Neutrophil (primary cell): ENCODE measurements around the gene MGAT3.

ENCODE experiments used
- H3K27ac ChIP-seq: fragments of 200-600 bp; sonication (generic); 2 replicates; pipeline ENCODE4 v1.5.1; 2016; ENCODE audit warnings: mild to moderate bottlenecking, moderate library complexity
- H3K27me3 ChIP-seq: fragments of 200-600 bp; sonication (generic); 2 replicates; pipeline ENCODE4 v1.6.0; 2016; ENCODE audit warnings: mild to moderate bottlenecking
- H3K36me3 ChIP-seq: fragments of 200-600 bp; sonication (generic); 2 replicates; pipeline ENCODE4 v1.5.1; 2017
- H3K4me1 ChIP-seq, 2 experiments: fragments of 200-600 bp in 1 of 2; sonication (generic) in 1 of 2; 1 replicate in 1 of 2; 2 replicates in 1 of 2; pipeline versions ENCODE4 v1.5.1 to v1.6.1; 2013 to 2016; ENCODE audit warnings: low read depth in 1 of 2, low read length in 1 of 2, mild to moderate bottlenecking in 1 of 2, moderate library complexity in 1 of 2; ENCODE audit not compliant: control insufficient read depth in 1 of 2, insufficient read depth in 1 of 2
- H3K4me3 ChIP-seq, 2 experiments: fragments of 200-600 bp in 1 of 2; sonication (generic) in 1 of 2; 1 replicate in 1 of 2; 2 replicates in 1 of 2; pipeline ENCODE4 v1.5.1; 2013 to 2016; ENCODE audit warnings: low read depth in 1 of 2, low read length in 1 of 2, mild to moderate bottlenecking in 1 of 2, moderate library complexity in 1 of 2
- H3K9me3 ChIP-seq: fragments of 200-600 bp; sonication (generic); 2 replicates; pipeline ENCODE4 v1.5.1; 2016
- CTCF ChIP-seq: fragments of 200-600 bp; sonication (generic); IDR thresholded peaks from 2 replicates; pipeline ENCODE4 v1.5.1; 2016; ENCODE audit warnings: antibody characterized with exemption

The MGAT3 gene

DNA sequence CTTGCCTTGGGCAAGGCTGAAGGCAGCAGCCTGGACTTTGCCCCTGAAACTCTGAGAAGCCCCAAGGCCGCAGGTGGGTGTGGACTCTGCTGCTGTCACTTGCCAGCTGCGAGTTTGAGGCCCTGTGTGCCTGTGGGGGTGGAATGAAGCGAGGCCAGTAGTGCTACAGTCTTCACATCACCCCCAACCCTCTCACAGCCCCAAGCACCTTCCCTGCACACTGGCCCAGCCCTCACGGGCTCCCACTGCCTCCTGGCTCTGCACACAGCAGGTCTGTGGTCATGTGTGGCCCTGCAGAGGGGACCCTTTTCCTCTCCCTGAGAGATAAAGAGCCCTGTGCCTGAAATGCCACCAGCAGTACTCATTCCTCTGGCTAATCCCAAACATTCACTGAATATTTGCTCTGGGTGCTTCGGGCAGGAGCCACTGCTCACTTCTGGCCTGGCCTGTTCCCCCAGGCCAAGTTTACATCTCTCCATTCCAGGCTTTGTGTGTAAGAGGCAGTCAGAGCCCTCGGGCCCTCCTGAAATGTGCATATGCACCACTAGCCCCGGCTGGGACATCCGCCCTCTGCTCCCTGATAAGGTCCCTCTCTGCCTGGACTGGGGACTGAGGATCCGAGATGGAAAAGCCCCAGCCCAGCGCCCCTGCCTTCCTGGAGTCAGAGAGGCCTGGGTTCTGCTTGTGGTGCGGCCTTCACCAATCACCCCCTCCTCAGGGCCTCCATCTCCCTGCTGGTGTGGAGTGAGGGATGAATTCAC, 17.7 kb downstream of the MGAT3 start:
- TF ChIP-seq CTCF = no peak
- Histone ChIP-seq H3K36me3 (no peaks in the 10 kb centered on the region), H3K27ac (no peak overlapping the region), H3K27me3 (peaks cover 10% of the 10 kb centered on the region), H3K9me3 (no peaks in the 10 kb centered on the region), H3K4me1 (peaks cover 22 to 29% of the 10 kb centered on the region in 2 experiments), H3K4me3 (no peak overlapping the region)

GRCh38 chr22:39475337-39475736, 18.5 kb downstream of the MGAT3 start:
- no peak overlapping the region for H3K27ac ChIP-seq
- H3K9me3 ChIP-seq = no peaks in the 10 kb centered on the region
- H3K4me1 ChIP-seq = peaks cover 21 to 26% of the 10 kb centered on the region in 2 experiments
- H3K4me3 ChIP-seq = no peak overlapping the region
- H3K36me3 ChIP-seq = no peaks in the 10 kb centered on the region
- TF ChIP-seq CTCF = no peak
- peaks cover 2% of the 10 kb centered on the region for H3K27me3 ChIP-seq

DNA sequence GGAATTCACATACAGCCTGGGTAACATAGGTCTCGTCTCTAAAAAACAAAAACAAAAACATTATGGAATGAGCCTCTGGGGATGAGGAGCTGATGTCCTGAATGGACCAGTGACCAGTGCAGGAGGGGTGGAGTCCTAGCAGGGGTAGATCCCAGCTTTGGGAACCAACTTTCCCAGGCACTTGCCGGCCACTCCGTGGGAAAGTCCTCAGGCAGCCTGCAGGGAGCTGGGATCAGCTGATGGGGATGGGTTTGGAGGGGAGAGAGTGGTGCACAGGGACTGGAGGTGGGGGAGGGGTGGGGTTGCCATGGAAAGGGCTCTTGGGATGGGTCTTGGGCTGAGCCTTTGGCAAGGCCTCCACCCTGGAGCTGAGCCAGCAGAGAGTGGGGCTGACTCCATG, 19.1 kb downstream of the MGAT3 start:
- peaks cover 20 to 21% of the 10 kb centered on the region in 2 experiments for H3K4me1 ChIP-seq
- no peak overlapping the region for H3K4me3 ChIP-seq
- H3K27me3 ChIP-seq = no peaks in the 10 kb centered on the region
- H3K27ac ChIP-seq = no peak overlapping the region
- TF ChIP-seq CTCF = no peak
- H3K36me3 ChIP-seq = no peaks in the 10 kb centered on the region
- H3K9me3 ChIP-seq = no peaks in the 10 kb centered on the region

DNA sequence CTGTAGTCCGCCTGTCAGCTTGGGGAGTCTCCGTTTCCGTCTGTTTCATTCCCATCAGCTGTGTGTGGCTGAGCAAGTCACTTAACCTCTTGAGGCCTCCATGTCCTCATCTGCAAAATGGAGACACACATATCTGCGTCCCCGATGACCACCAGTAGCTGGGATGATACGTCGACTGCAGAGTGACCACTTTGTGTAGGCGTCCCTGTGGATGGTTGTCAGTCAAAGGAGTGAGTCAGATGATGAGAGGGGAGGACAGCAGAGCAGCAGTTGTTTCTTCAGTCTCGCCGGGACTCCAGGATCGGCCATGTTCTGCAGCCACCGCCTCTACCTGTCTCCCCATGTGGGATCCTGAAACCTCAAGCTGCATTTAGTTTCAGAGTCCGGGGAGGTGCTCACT, 19.9 kb downstream of the MGAT3 start:
- H3K27ac ChIP-seq = no peak overlapping the region
- H3K4me3 ChIP-seq = no peak overlapping the region
- no peaks in the 10 kb centered on the region for H3K9me3 ChIP-seq
- TF ChIP-seq CTCF = no peak
- H3K4me1 ChIP-seq = peaks cover 13 to 14% of the 10 kb centered on the region in 2 experiments
- H3K27me3 ChIP-seq = no peaks in the 10 kb centered on the region
- H3K36me3 ChIP-seq = no peaks in the 10 kb centered on the region

DNA sequence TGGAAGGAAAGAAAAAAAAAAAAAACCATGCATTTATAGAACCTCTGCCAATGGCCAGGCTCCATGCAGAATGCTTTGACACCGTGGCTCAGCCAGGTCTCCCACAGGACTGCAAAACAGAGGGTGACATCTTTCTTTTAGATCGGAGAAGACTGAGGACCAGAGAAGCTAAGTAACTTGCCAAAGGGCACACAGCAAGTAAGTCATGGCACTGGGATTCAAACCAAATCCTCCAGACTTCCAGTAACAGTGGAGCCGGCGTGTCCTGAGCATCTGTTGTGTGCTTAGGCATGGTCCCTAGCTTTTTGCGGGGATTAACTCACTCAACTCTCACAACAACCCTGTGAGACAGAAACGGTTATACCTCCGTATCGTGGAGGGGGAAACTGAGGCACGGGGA, 20.7 kb downstream of the MGAT3 start:
- peaks cover 4 to 5% of the 10 kb centered on the region in 2 experiments for H3K4me1 ChIP-seq
- TF ChIP-seq CTCF = no peak
- H3K9me3 ChIP-seq = no peaks in the 10 kb centered on the region
- no peaks in the 10 kb centered on the region for H3K36me3 ChIP-seq
- no peaks in the 10 kb centered on the region for H3K27me3 ChIP-seq
- H3K27ac ChIP-seq = no peak overlapping the region
- no peak overlapping the region for H3K4me3 ChIP-seq
